GM19099 (cell line): ENCODE measurements around the gene TSPAN11.

ENCODE experiments used
- POLR2A ChIP-seq: IDR thresholded peaks from 3 replicates; pipeline ENCODE4 v1.6.1; 2011; ENCODE audit warnings: low read depth; ENCODE audit not compliant: insufficient read length; ENCODE audit errors: extremely low read depth

Gene TSPAN11

GRCh38 chr12:30926243-30927221 is at the start of gene TSPAN11:
TSPAN11 (plus strand) TSS chr12:30926748; CDS start chr12:30953992, 27,244 bp downstream.
- TF ChIP-seq POLR2A, result no peak

- TF ChIP-seq POLR2A, result no peak
Measured at GRCh38 chr12:30877105-30877875, 49.3 kb upstream of the TSPAN11 start.

GRCh38 chr12:30878024-30878423 is 48.5 kb upstream of the TSPAN11 start:
- no peak for TF ChIP-seq POLR2A

GRCh38 chr12:30880061-30880460 is 46.5 kb upstream of the TSPAN11 start:
- TF ChIP-seq POLR2A, result no peak

GRCh38 chr12:30880813-30881212 is 45.7 kb upstream of the TSPAN11 start:
- no peak for TF ChIP-seq POLR2A

GRCh38 chr12:30882706-30883105 is 43.8 kb upstream of the TSPAN11 start:
- no peak for TF ChIP-seq POLR2A

GRCh38 chr12:30884799-30885198 is 41.7 kb upstream of the TSPAN11 start:
- TF ChIP-seq POLR2A, result no peak

GRCh38 chr12:30885321-30885720 is 41.2 kb upstream of the TSPAN11 start:
- TF ChIP-seq POLR2A, result no peak

- no peak for TF ChIP-seq POLR2A
Measured at GRCh38 chr12:30887226-30887625, 39.3 kb upstream of the TSPAN11 start.

- TF ChIP-seq POLR2A, result no peak
Measured at GRCh38 chr12:30888241-30888640, 38.3 kb upstream of the TSPAN11 start.

GRCh38 chr12:30896461-30896860 is 30.1 kb upstream of the TSPAN11 start:
- no peak for TF ChIP-seq POLR2A

- TF ChIP-seq POLR2A, result no peak
Measured at GRCh38 chr12:30898846-30899245, 27.7 kb upstream of the TSPAN11 start.

GRCh38 chr12:30900351-30900750 is 26.2 kb upstream of the TSPAN11 start:
- TF ChIP-seq POLR2A, result no peak

GRCh38 chr12:30902001-30902400 is 24.5 kb upstream of the TSPAN11 start:
- TF ChIP-seq POLR2A, result no peak

- TF ChIP-seq POLR2A, result no peak
Measured at GRCh38 chr12:30902596-30902995, 24.0 kb upstream of the TSPAN11 start.
